OCI-LY7 (cell line): ENCODE measurements around the gene TOPAZ1.

ENCODE experiments used
- CTCF ChIP-seq: fragments of 200-600 bp; sonication (generic); conservative IDR thresholded peaks from 2 replicates; pipeline ENCODE4 v1.5.1; 2014; ENCODE audit warnings: mild to moderate bottlenecking, antibody characterized with exemption, low read length, moderate library complexity, mixed read lengths
- EZH2phosphoT487 ChIP-seq: fragments of 200-600 bp; sonication (generic); IDR thresholded peaks from 2 replicates; pipeline ENCODE4 v1.6.1; 2018; ENCODE audit warnings: low read depth, borderline replicate concordance, mild to moderate bottlenecking, mixed run types, antibody characterized with exemption, low read length, moderate library complexity, mixed read lengths

- no peak for TF ChIP-seq CTCF
- no peak for TF ChIP-seq EZH2phosphoT487
These were observed 48.3 kb downstream of the TOPAZ1 start for GRCh38 chr3:44289882-44290462.
